GM18519 (cell line): Measurements from ENCODE around the gene ASTN2.

Experiments used
- ATAC-seq: cut with Tn5 transposase; IDR thresholded peaks from one replicate; pipeline ENCODE4 v1.9.1; 2021; ENCODE audit warnings: mild to moderate bottlenecking, moderate library complexity; ENCODE audit not compliant: unreplicated experiment, low FRiP score

The ASTN2 gene

GRCh38 chr9:117265253-117265652 is 149.6 kb downstream of the ASTN2 start:
- no peak for ATAC-seq

- no peak for ATAC-seq
Observed at GRCh38 chr9:117258184-117258866, 156.5 kb downstream of the ASTN2 start.

GRCh38 chr9:117253261-117253660 is 161.6 kb downstream of the ASTN2 start:
- ATAC-seq, result no peak

GRCh38 chr9:117250610-117251215 is 164.1 kb downstream of the ASTN2 start:
- ATAC-seq, result no peak

GRCh38 chr9:117249799-117250198 is 165.1 kb downstream of the ASTN2 start:
- no peak for ATAC-seq

GRCh38 chr9:117247266-117247665 is 167.6 kb downstream of the ASTN2 start:
- ATAC-seq, result no peak

- no peak for ATAC-seq
Observed at GRCh38 chr9:117245175-117245829, 169.6 kb downstream of the ASTN2 start.

- no peak for ATAC-seq
Observed at GRCh38 chr9:117242082-117242481, 172.8 kb downstream of the ASTN2 start.

- no peak for ATAC-seq
Observed at GRCh38 chr9:117239428-117239827, 175.4 kb downstream of the ASTN2 start.

GRCh38 chr9:117234103-117234502 is 180.8 kb downstream of the ASTN2 start:
- ATAC-seq, result no peak

GRCh38 chr9:117233016-117233415 is 181.8 kb downstream of the ASTN2 start:
- no peak for ATAC-seq

GRCh38 chr9:117232281-117232680 is 182.6 kb downstream of the ASTN2 start:
- ATAC-seq, result no peak

GRCh38 chr9:117231012-117231411 is 183.8 kb downstream of the ASTN2 start:
- ATAC-seq, result no peak

GRCh38 chr9:117224695-117225094 is 190.2 kb downstream of the ASTN2 start:
- ATAC-seq, result no peak

GRCh38 chr9:117218951-117219350 is 195.9 kb downstream of the ASTN2 start:
- ATAC-seq, result no peak

GRCh38 chr9:117214416-117214815 is 200.4 kb downstream of the ASTN2 start:
- ATAC-seq, result no peak

GRCh38 chr9:117211280-117211679 is 203.6 kb downstream of the ASTN2 start:
- ATAC-seq, result no peak

GRCh38 chr9:117205806-117206205 is 209.1 kb downstream of the ASTN2 start:
- no peak for ATAC-seq

- no peak for ATAC-seq
Observed at GRCh38 chr9:117204971-117205370, 209.9 kb downstream of the ASTN2 start.

- ATAC-seq, result no peak
Observed at GRCh38 chr9:117191504-117192261, 223.2 kb downstream of the ASTN2 start.

GRCh38 chr9:117189121-117189520 is 225.7 kb downstream of the ASTN2 start:
- no peak for ATAC-seq
